GM12873 (cell line): Measurements from ENCODE around the gene DNLZ.

Experiments used
- CTCF ChIP-seq: IDR thresholded peaks from 2 replicates; pipeline ENCODE4 v1.5.1; 2012; ENCODE audit warnings: low read depth, mild to moderate bottlenecking, moderate library complexity, low read length, control low read depth; ENCODE audit not compliant: insufficient read depth; ENCODE audit errors: missing control alignments

Gene DNLZ

GRCh38 chr9:136393531-136393930, 30.0 kb upstream of the DNLZ start:
- TF ChIP-seq CTCF, result no peak

- TF ChIP-seq CTCF, result no peak
Observed at GRCh38 chr9:136392538-136393449, 29.2 kb upstream of the DNLZ start.

GRCh38 chr9:136391737-136392537, 28.4 kb upstream of the DNLZ start:
- no peak for TF ChIP-seq CTCF

- TF ChIP-seq CTCF, result no peak
Observed at GRCh38 chr9:136389396-136389795, 25.9 kb upstream of the DNLZ start.

GRCh38 chr9:136387217-136387616, 23.7 kb upstream of the DNLZ start:
- TF ChIP-seq CTCF, result no peak

GRCh38 chr9:136386018-136386417, 22.5 kb upstream of the DNLZ start:
- TF ChIP-seq CTCF, result no peak

GRCh38 chr9:136385015-136385414, 21.5 kb upstream of the DNLZ start:
- no peak for TF ChIP-seq CTCF
